ENCODE results near the gene SP1. TPM values are rescaled to one million over a fixed set of nuclear protein-coding genes. Genes with fewer than 3 reads are reported as not detected.

Gene SP1
- total RNA-seq, 1 donor from 2014 or later, result 112 TPM

GRCh38 chr12:53461059-53461458 is 81.1 kb downstream of the SP1 start:
- TF ChIP-seq, protein P1, sequence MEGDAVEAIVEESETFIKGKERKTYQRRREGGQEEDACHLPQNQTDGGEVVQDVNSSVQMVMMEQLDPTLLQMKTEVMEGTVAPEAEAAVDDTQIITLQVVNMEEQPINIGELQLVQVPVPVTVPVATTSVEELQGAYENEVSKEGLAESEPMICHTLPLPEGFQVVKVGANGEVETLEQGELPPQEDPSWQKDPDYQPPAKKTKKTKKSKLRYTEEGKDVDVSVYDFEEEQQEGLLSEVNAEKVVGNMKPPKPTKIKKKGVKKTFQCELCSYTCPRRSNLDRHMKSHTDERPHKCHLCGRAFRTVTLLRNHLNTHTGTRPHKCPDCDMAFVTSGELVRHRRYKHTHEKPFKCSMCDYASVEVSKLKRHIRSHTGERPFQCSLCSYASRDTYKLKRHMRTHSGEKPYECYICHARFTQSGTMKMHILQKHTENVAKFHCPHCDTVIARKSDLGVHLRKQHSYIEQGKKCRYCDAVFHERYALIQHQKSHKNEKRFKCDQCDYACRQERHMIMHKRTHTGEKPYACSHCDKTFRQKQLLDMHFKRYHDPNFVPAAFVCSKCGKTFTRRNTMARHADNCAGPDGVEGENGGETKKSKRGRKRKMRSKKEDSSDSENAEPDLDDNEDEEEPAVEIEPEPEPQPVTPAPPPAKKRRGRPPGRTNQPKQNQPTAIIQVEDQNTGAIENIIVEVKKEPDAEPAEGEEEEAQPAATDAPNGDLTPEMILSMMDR (IDR thresholded peaks at IDR 0.05; ENCODE audit: unreplicated experiment), result no peak
- Mint-ChIP-seq H3K4me1 (peaks cover 6% of the 10 kb centered on the region), H3K9me3 (no peaks in the 10 kb centered on the region), H3K4me3 (no peak overlapping the region), H3K27ac (peak overlapping the region; percentile 57), H3K36me3 (peaks cover 55% of the 10 kb centered on the region), H3K27me3 (ENCODE audit: low read depth) (no peaks in the 10 kb centered on the region)
- no peak for DNase-seq (ENCODE audit: low spot score in 2 of 2, unreplicated experiment in 2 of 2)

- peaks cover 58% of the 10 kb centered on the region for H3K36me3 Mint-ChIP-seq
- H3K4me3 Mint-ChIP-seq, result no peak overlapping the region
- TF ChIP-seq, protein P1 (IDR thresholded peaks at IDR 0.05; ENCODE audit: unreplicated experiment), result no peak
- no peaks in the 10 kb centered on the region for H3K27me3 Mint-ChIP-seq (ENCODE audit: low read depth)
- DNase-seq (ENCODE audit: low spot score in 2 of 2, unreplicated experiment in 2 of 2), result no peak
- no peaks in the 10 kb centered on the region for H3K9me3 Mint-ChIP-seq
- peaks cover 6% of the 10 kb centered on the region for H3K4me1 Mint-ChIP-seq
- no peak overlapping the region for H3K27ac Mint-ChIP-seq
These were observed 81.6 kb downstream of the SP1 start for GRCh38 chr12:53461591-53461990.

GRCh38 chr12:53462935-53463334 is 83.0 kb downstream of the SP1 start:
- Mint-ChIP-seq H3K4me3 (no peak overlapping the region), H3K4me1 (peaks cover 6% of the 10 kb centered on the region), H3K9me3 (no peaks in the 10 kb centered on the region), H3K27ac (no peak overlapping the region), H3K36me3 (peaks cover 65% of the 10 kb centered on the region), H3K27me3 (ENCODE audit: low read depth) (no peaks in the 10 kb centered on the region)
- TF ChIP-seq, protein P1 (IDR thresholded peaks at IDR 0.05; ENCODE audit: unreplicated experiment), result no peak
- DNase-seq (ENCODE audit: low spot score in 2 of 2, unreplicated experiment in 2 of 2), result no peak

GRCh38 chr12:53463802-53464560 is 84.0 kb downstream of the SP1 start:
- Mint-ChIP-seq H3K27ac (no peak overlapping the region), H3K36me3 (peaks cover 69% of the 10 kb centered on the region)
- DNase-seq (ENCODE audit: low spot score in 2 of 2, unreplicated experiment in 2 of 2), result no peak

GRCh38 chr12:53464685-53465418 is 84.9 kb downstream of the SP1 start:
- Mint-ChIP-seq H3K36me3 (peaks cover 63% of the 10 kb centered on the region), H3K27ac (peak overlapping the region; percentile 51), H3K4me3 (no peak overlapping the region), H3K4me1 (peaks cover 6% of the 10 kb centered on the region), H3K27me3 (ENCODE audit: low read depth) (no peaks in the 10 kb centered on the region), H3K9me3 (no peaks in the 10 kb centered on the region)
- no peak for DNase-seq (ENCODE audit: low spot score in 2 of 2, unreplicated experiment in 2 of 2)
- TF ChIP-seq, protein P1 (IDR thresholded peaks at IDR 0.05; ENCODE audit: unreplicated experiment), result no peak

More at GRCh38 chr12:53463802-53464560, 84.0 kb downstream of the SP1 start:
- Mint-ChIP-seq H3K9me3 (no peaks in the 10 kb centered on the region), H3K4me3 (no peak overlapping the region), H3K4me1 (peaks cover 6% of the 10 kb centered on the region), H3K27me3 (ENCODE audit: low read depth) (no peaks in the 10 kb centered on the region)
- TF ChIP-seq, protein P1 (IDR thresholded peaks at IDR 0.05; ENCODE audit: unreplicated experiment), result no peak
